Omental fat pad (tissue), 4 donors: ENCODE results near the gene PDE8B. TPM values are rescaled to one million over a fixed set of nuclear protein-coding genes. Genes with fewer than 3 reads are reported as not detected.

Source experiments
- ATAC-seq: fragments of 150-250 bp; one replicate; pipeline ENCODE4 v1.9.1; 2016; ENCODE audit warnings: mild to moderate bottlenecking, moderate library complexity; ENCODE audit not compliant: low FRiP score
- DNase-seq: peaks from one replicate; pipeline ENCODE4 v3.0.0-alpha.2; 2019; ENCODE audit warnings: low spot score
- CTCF ChIP-seq, 3 donors: fragments of 450-650 bp; IDR thresholded peaks; one replicate each; pipeline ENCODE4 v1.5.1; 2016 to 2017; ENCODE audit warnings: antibody characterized with exemption in 3 of 3, mild to moderate bottlenecking in 3 of 3, moderate library complexity in 2 of 3
- total RNA-seq, 4 donors: library from RNA; depleted of rRNA; stranded (reverse); fragments of >200 nt; gene quantifications; one replicate each; pipeline ENCODE4 v1.1.0, GENCODE V29; 2016

Gene PDE8B
- total RNA-seq, 4 donors from 2014 or later: 20.5 to 53.1 (median 36.9) TPM

- no peak for TF ChIP-seq CTCF (IDR thresholded peaks at IDR 0.05)
- ATAC-seq (no peak), DNase-seq (no peak)
Observed at GRCh38 chr5:77189421-77189820, 21.1 kb upstream of the PDE8B start.

GRCh38 chr5:77192441-77193050 lies 17.9 kb upstream of the PDE8B start:
- DNase-seq: no peak
- no peak for ATAC-seq
- no peak for TF ChIP-seq CTCF (IDR thresholded peaks at IDR 0.05)

GRCh38 chr5:77194762-77195161 lies 15.7 kb upstream of the PDE8B start:
- no peak for TF ChIP-seq CTCF (IDR thresholded peaks at IDR 0.05)
- ATAC-seq: no peak

GRCh38 chr5:77197840-77198554 lies 12.5 kb upstream of the PDE8B start:
- no peak for TF ChIP-seq CTCF (IDR thresholded peaks at IDR 0.05)
- no peak for ATAC-seq
- DNase-seq: no peak

More at GRCh38 chr5:77194762-77195161, 15.7 kb upstream of the PDE8B start:
- DNase-seq: no peak

GRCh38 chr5:77200663-77201062 lies 9.8 kb upstream of the PDE8B start:
- no peak for TF ChIP-seq CTCF (IDR thresholded peaks at IDR 0.05)
- DNase-seq: no peak
- no peak for ATAC-seq

- DNase-seq: no peak
- ATAC-seq: no peak
- no peak for TF ChIP-seq CTCF (IDR thresholded peaks at IDR 0.05)
Observed at GRCh38 chr5:77202145-77202544, 8.3 kb upstream of the PDE8B start.

GRCh38 chr5:77204967-77205366 lies 5.5 kb upstream of the PDE8B start:
- ATAC-seq (no peak), DNase-seq (no peak)
- no peak for TF ChIP-seq CTCF (IDR thresholded peaks at IDR 0.05)
